Measurements from ENCODE around the gene LIMA1. TPM values are rescaled to one million over a fixed set of nuclear protein-coding genes. Genes with fewer than 3 reads are reported as not detected.

Gene LIMA1
- total RNA-seq, 2 donors from 2014 or later = 228 to 385 TPM

GRCh38 chr12:50197297-50197727 is 86.0 kb downstream of the LIMA1 start:
- no peak for DNase-seq
- no peak overlapping the region for H3K4me3 ChIP-seq
- peaks cover 8% of the 10 kb centered on the region for H3K36me3 ChIP-seq
- intact Hi-C loops (cut with DNase I) = no loop called here
- H3K27ac ChIP-seq = no peak overlapping the region
- H3K9ac ChIP-seq (ENCODE audit: low read depth in 2 of 2, low read length in 2 of 2) = no peak overlapping the region
- no peaks in the 10 kb centered on the region for H3K27me3 ChIP-seq
- no peak for TF ChIP-seq CTCF (IDR thresholded peaks at IDR 0.05)
- no peaks in the 10 kb centered on the region for H3K9me3 ChIP-seq
- peaks cover 4% of the 10 kb centered on the region for H3K4me1 ChIP-seq

DNA sequence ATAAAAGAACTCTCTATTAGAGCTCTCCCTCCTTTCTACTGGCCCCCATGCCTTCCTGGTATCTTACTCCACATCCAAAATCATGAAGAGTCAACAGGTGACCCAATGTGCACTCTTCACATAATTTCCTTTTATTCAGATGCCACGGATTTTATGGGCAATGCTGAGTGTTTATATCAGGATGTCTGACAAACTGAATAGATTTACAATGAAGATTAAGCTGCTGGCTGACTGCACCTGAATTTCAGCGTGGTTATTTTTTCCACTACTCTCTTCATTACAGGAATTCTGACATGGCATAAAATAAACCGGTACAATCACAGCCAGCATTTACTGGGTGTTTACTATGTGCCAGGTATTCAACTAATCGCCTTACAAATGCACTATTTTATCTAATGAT is 86.8 kb downstream of the LIMA1 start:
- Histone ChIP-seq H3K36me3 (peaks cover 8% of the 10 kb centered on the region), H3K4me3 (no peak overlapping the region), H3K27ac (no peak overlapping the region), H3K9me3 (no peaks in the 10 kb centered on the region), H3K4me1 (peaks cover 4% of the 10 kb centered on the region), H3K9ac (ENCODE audit: low read depth in 2 of 2, low read length in 2 of 2) (no peak overlapping the region), H3K27me3 (no peaks in the 10 kb centered on the region)
- DNase-seq = no peak
- TF ChIP-seq CTCF (IDR thresholded peaks at IDR 0.05) = no peak
- intact Hi-C loops (cut with DNase I) = no loop called here

- Histone ChIP-seq H3K4me1 (peaks cover 4% of the 10 kb centered on the region), H3K36me3 (peaks cover 12% of the 10 kb centered on the region), H3K9ac (ENCODE audit: low read depth in 2 of 2, low read length in 2 of 2) (no peak overlapping the region), H3K27me3 (no peaks in the 10 kb centered on the region), H3K27ac (no peak overlapping the region), H3K4me3 (no peak overlapping the region), H3K9me3 (no peaks in the 10 kb centered on the region)
- no peak for DNase-seq
- intact Hi-C loops (cut with DNase I) = no loop called here
- no peak for TF ChIP-seq CTCF (IDR thresholded peaks at IDR 0.05)
Observed at GRCh38 chr12:50195832-50196231, 87.5 kb downstream of the LIMA1 start.

DNA sequence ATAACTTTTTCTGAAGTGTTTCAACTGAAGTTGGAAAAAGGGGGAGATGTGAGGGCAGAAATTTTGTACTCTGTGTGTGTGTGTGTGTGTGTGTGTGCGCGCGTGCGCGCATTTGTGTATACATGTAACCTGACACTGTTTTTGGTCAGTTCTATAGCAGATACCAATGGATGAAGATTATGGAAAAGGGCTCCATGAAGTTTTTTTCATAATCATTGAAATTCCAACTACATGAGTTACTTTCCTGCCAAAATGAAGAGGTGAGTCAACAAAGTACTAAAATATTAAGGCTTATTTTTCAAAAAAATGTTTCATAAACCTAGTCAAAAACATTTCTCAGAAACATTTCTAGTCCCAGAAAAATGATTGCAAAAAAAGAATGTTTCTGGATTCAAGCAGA is 90.4 kb downstream of the LIMA1 start:
- DNase-seq = no peak
- H3K27me3 ChIP-seq = no peaks in the 10 kb centered on the region
- no peak overlapping the region for H3K4me3 ChIP-seq
- intact Hi-C loops (cut with DNase I) = no loop called here
- no peak for TF ChIP-seq CTCF (IDR thresholded peaks at IDR 0.05)
- peak overlapping the region; percentile 41 for H3K27ac ChIP-seq
- no peaks in the 10 kb centered on the region for H3K9me3 ChIP-seq
- H3K4me1 ChIP-seq = peaks cover 14% of the 10 kb centered on the region
- peaks cover 9% of the 10 kb centered on the region for H3K36me3 ChIP-seq
- H3K9ac ChIP-seq (ENCODE audit: low read depth in 2 of 2, low read length in 2 of 2) = no peak overlapping the region

DNA sequence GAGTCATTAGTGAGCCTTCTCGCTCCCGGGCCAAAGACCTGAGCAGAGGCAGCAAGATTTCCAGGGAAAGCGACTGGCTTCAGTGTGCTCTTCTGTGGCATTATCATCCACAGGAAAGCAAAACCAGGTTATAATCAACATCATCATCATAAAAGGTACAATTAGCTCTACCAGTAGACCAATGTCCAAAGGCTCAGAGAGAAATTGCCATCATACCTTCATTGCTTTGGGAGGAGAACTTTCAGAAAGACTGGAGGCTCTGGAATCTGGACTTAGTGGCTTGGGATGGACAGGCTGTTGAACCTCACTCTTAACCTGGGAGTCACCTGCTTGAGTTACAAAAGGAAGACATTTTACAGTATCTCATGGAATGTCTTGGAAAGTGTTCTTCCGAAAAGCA is 91.1 kb downstream of the LIMA1 start:
- Histone ChIP-seq H3K36me3 (peaks cover 9% of the 10 kb centered on the region), H3K9me3 (no peaks in the 10 kb centered on the region), H3K4me1 (peaks cover 20% of the 10 kb centered on the region), H3K9ac (ENCODE audit: low read depth in 2 of 2, low read length in 2 of 2) (no peak overlapping the region), H3K4me3 (no peak overlapping the region), H3K27me3 (no peaks in the 10 kb centered on the region), H3K27ac (peak overlapping the region; percentile 41)
- intact Hi-C loops (cut with DNase I) = no loop called here
- TF ChIP-seq CTCF (IDR thresholded peaks at IDR 0.05) = no peak
- DNase-seq = no peak

DNA sequence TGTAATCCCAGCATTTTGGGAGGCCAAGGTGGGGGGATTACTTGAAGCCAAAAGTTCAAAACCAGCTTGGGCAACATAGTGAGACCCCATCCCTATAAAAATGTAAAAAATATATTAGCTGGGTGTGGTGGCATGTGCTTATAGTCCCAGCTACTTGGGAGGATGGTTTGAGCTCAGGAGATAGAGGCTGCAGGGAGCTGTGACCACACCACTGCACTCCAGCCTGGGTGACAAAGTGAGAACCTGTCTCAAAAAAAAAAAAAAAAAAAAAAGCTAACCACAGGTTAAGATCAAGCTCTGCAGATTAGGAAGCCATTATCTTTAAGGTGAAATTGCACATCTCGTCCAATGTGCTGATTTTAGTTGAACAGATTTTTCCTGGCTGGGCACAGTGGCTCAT is 92.5 kb downstream of the LIMA1 start:
- DNase-seq = no peak
- no peak overlapping the region for H3K9ac ChIP-seq (ENCODE audit: low read depth in 2 of 2, low read length in 2 of 2)
- intact Hi-C loops (cut with DNase I) = no loop called here
- no peak overlapping the region for H3K27ac ChIP-seq
- H3K36me3 ChIP-seq = peaks cover 9% of the 10 kb centered on the region
- H3K4me1 ChIP-seq = peaks cover 21% of the 10 kb centered on the region
- TF ChIP-seq CTCF (IDR thresholded peaks at IDR 0.05) = no peak
- H3K4me3 ChIP-seq = no peak overlapping the region
- no peaks in the 10 kb centered on the region for H3K9me3 ChIP-seq
- H3K27me3 ChIP-seq = no peaks in the 10 kb centered on the region

Data from colonic mucosa (tissue), 4 donors.